Astrocyte (in vitro differentiated cells and primary cell): ENCODE results near the gene EIF3K. TPM values are rescaled to one million over a fixed set of nuclear protein-coding genes. Genes with fewer than 3 reads are reported as not detected.

Source experiments
- DNase-seq: peaks from one replicate; pipeline ENCODE4 v3.0.0-alpha.2; 2010; ENCODE audit warnings: low read depth
- FAIRE-seq: peaks from 2 replicates; lab custom pipeline; 2011; peaks lifted over from hg19 to GRCh38; lab: Jason Lieb, UNC
- H2AFZ ChIP-seq: 2 replicates; pipeline ENCODE4 v1.6.0; 2012; ENCODE audit warnings: low read depth, low read length, inconsistent platforms
- H3K27ac ChIP-seq: 2 replicates; pipeline ENCODE4 v1.5.1; 2011; ENCODE audit warnings: low read depth, low read length, inconsistent platforms
- H3K27me3 ChIP-seq: 2 replicates; pipeline ENCODE4 v1.6.0; 2011; ENCODE audit warnings: low read length, inconsistent platforms; ENCODE audit not compliant: insufficient read depth
- H3K36me3 ChIP-seq: 2 replicates; pipeline ENCODE4 v1.5.1; 2011; ENCODE audit warnings: low read length, inconsistent platforms; ENCODE audit not compliant: insufficient read depth
- H3K4me1 ChIP-seq: 2 replicates; pipeline ENCODE4 v1.5.1; 2011; ENCODE audit warnings: low read length, inconsistent platforms; ENCODE audit not compliant: insufficient read depth
- H3K4me2 ChIP-seq: 2 replicates; pipeline ENCODE4 v1.6.0; 2012; ENCODE audit warnings: low read length, inconsistent platforms
- H3K4me3 ChIP-seq: 2 replicates; pipeline ENCODE4 v1.5.1; 2011; ENCODE audit warnings: low read depth, mild to moderate bottlenecking, low read length, inconsistent platforms; ENCODE audit not compliant: insufficient read depth
- H3K79me2 ChIP-seq: 2 replicates; pipeline ENCODE4 v1.6.0; 2012; ENCODE audit warnings: mild to moderate bottlenecking, low read length, inconsistent platforms; ENCODE audit not compliant: insufficient read depth
- H3K9ac ChIP-seq: 2 replicates; pipeline ENCODE4 v1.6.0; 2012; ENCODE audit warnings: mild to moderate bottlenecking, low read length, inconsistent platforms
- H3K9me3 ChIP-seq: 2 replicates; pipeline ENCODE4 v1.5.1; 2012; ENCODE audit warnings: low read depth, mild to moderate bottlenecking, low read length, inconsistent platforms; ENCODE audit not compliant: insufficient read depth
- H4K20me1 ChIP-seq: 2 replicates; pipeline ENCODE4 v1.6.0; 2012; ENCODE audit warnings: low read length, inconsistent platforms; ENCODE audit not compliant: insufficient read depth
- H3K27ac Mint-ChIP-seq: one replicate; pipeline ENCODE4 v1.8.0; 2021; ENCODE audit warnings: mild to moderate bottlenecking, mixed read lengths; ENCODE audit not compliant: unreplicated experiment
- H3K27me3 Mint-ChIP-seq: one replicate; pipeline ENCODE4 v1.8.0; 2021; ENCODE audit warnings: low read depth, mixed read lengths; ENCODE audit not compliant: unreplicated experiment
- H3K36me3 Mint-ChIP-seq: one replicate; pipeline ENCODE4 v1.8.0; 2021; ENCODE audit warnings: low read depth, mixed read lengths; ENCODE audit not compliant: unreplicated experiment
- H3K4me1 Mint-ChIP-seq: one replicate; pipeline ENCODE4 v1.8.0; 2021; ENCODE audit warnings: low read depth, mixed read lengths; ENCODE audit not compliant: unreplicated experiment
- H3K4me3 Mint-ChIP-seq: one replicate; pipeline ENCODE4 v1.8.0; 2021; ENCODE audit warnings: mild to moderate bottlenecking, moderate library complexity, mixed read lengths; ENCODE audit not compliant: unreplicated experiment
- H3K9me3 Mint-ChIP-seq: one replicate; pipeline ENCODE4 v1.8.0; 2021; ENCODE audit warnings: mild to moderate bottlenecking, mixed read lengths; ENCODE audit not compliant: unreplicated experiment
- CTCF ChIP-seq: IDR thresholded peaks from 2 replicates; pipeline ENCODE4 v1.5.1; 2011; ENCODE audit warnings: low read depth, mild to moderate bottlenecking, inconsistent platforms, low read length, moderate library complexity; ENCODE audit not compliant: insufficient read depth
- EZH2 ChIP-seq: IDR thresholded peaks from 2 replicates; pipeline ENCODE4 v1.6.1; 2012; ENCODE audit warnings: mild to moderate bottlenecking, low read length, inconsistent platforms; ENCODE audit not compliant: insufficient read depth
- total RNA-seq: library from RNA; stranded (reverse); gene quantifications from 2 replicates; pipeline ENCODE4 v1.2.1, GENCODE V29; 2021

The EIF3K gene
- total RNA-seq, 1 donor from 2014 or later = 229 TPM

DNA sequence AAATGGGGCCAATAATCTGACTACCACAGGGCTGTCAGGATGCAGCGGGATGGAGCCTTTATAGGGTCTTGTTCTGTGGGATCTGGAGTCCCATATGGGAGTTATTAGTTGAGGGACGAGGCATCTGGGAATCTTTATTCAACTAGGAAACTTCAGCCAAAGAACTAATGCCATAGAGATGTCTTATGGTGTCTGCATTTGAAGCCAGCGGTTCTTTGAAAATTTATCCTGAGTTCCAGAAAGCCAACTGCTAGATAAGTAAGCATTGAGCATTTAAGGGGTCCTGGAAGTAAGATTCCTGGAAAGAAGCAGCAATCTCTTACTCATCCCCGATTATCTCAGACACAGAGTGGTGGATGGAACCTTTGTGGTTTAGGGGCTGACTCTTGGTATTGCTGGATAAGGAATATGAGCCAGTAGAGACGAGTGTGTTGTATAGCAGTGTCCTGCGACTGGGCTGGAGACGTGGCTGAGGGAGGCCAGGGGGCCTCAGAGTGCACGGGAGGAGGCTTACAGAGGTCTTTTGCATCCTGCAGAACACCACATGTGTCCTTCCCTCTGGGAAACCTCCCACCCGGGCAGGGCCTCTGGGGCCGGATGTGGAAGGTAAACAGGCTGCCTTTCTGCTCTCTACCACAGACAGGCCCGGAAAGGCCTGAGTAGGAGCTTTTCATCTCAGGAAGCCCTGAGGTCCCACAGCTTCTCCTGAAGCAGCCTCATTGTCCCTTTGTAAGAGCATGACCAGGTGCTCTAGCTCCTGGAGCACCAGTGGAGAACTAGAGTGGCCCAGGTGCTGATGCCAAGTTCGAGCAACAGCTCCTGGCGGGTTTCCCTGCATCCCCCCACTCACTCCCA, 57.3 kb downstream of the EIF3K start:
- H3K36me3 Mint-ChIP-seq = peaks cover 37% of the 10 kb centered on the region
- FAIRE-seq (no peak), DNase-seq (peak; percentile 85)
- Histone ChIP-seq H4K20me1 (peaks cover 84% of the 10 kb centered on the region), H3K9ac (peak overlapping the region; percentile 29), H3K4me3 (no peak overlapping the region), H2AFZ (no peak overlapping the region), H3K27ac (peak overlapping the region; percentile 46), H3K9me3 (no peaks in the 10 kb centered on the region), H3K4me1 (peaks cover 57% of the 10 kb centered on the region), H3K36me3 (peaks cover 16% of the 10 kb centered on the region), H3K4me2 (peak overlapping the region; percentile 66), H3K27me3 (no peaks in the 10 kb centered on the region), H3K79me2 (peaks cover 96% of the 10 kb centered on the region)
- no peaks in the 10 kb centered on the region for H3K9me3 Mint-ChIP-seq
- no peaks in the 10 kb centered on the region for H3K27me3 Mint-ChIP-seq
- H3K27ac Mint-ChIP-seq = peak overlapping the region; percentile 93
- H3K4me3 Mint-ChIP-seq = no peak overlapping the region
- TF ChIP-seq CTCF = no peak
- no peak for TF ChIP-seq EZH2
- peaks cover 77% of the 10 kb centered on the region for H3K4me1 Mint-ChIP-seq

- Histone ChIP-seq H3K36me3 (peaks cover 16% of the 10 kb centered on the region), H3K4me3 (no peak overlapping the region), H3K79me2 (peaks cover 96% of the 10 kb centered on the region), H4K20me1 (peaks cover 79% of the 10 kb centered on the region), H3K9me3 (no peaks in the 10 kb centered on the region), H3K27me3 (no peaks in the 10 kb centered on the region), H3K4me1 (peaks cover 49% of the 10 kb centered on the region), H3K9ac (peak overlapping the region; percentile 29), H2AFZ (no peak overlapping the region), H3K4me2 (peak overlapping the region; percentile 66), H3K27ac (peak overlapping the region; percentile 46)
- peaks cover 36% of the 10 kb centered on the region for H3K36me3 Mint-ChIP-seq
- H3K4me3 Mint-ChIP-seq = peak overlapping the region; percentile 54
- H3K27ac Mint-ChIP-seq = peak overlapping the region; percentile 91
- peaks cover 74% of the 10 kb centered on the region for H3K4me1 Mint-ChIP-seq
- no peak for TF ChIP-seq CTCF
- no peak for TF ChIP-seq EZH2
- DNase-seq = no peak
- FAIRE-seq = no peak
- no peaks in the 10 kb centered on the region for H3K27me3 Mint-ChIP-seq
- no peaks in the 10 kb centered on the region for H3K9me3 Mint-ChIP-seq
These were observed 58.1 kb downstream of the EIF3K start for GRCh38 chr19:38676878-38677646.
